Measurements from ENCODE around the gene ERAL1.

DNA sequence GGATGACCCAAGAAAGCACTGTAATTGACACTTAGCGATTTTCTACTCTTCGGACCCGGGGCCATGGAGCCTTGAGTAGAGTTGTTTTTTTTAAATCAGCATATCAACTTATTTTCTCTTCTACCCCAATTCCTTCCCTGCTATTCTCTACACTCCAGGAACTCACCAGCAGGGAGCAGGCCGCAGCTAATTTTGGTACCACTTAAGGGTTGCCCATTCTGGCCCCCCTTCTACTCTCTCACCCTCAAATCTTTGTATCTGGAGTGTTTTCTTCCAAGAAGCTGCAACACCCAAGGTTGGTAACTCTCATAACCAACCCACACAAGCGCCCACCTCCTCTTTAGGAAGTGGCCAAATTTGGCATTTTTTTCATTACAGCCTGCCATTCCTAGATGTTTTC is 5.5 kb upstream of the ERAL1 start:
- TF ChIP-seq, protein P1, sequence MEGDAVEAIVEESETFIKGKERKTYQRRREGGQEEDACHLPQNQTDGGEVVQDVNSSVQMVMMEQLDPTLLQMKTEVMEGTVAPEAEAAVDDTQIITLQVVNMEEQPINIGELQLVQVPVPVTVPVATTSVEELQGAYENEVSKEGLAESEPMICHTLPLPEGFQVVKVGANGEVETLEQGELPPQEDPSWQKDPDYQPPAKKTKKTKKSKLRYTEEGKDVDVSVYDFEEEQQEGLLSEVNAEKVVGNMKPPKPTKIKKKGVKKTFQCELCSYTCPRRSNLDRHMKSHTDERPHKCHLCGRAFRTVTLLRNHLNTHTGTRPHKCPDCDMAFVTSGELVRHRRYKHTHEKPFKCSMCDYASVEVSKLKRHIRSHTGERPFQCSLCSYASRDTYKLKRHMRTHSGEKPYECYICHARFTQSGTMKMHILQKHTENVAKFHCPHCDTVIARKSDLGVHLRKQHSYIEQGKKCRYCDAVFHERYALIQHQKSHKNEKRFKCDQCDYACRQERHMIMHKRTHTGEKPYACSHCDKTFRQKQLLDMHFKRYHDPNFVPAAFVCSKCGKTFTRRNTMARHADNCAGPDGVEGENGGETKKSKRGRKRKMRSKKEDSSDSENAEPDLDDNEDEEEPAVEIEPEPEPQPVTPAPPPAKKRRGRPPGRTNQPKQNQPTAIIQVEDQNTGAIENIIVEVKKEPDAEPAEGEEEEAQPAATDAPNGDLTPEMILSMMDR (IDR thresholded peaks at IDR 0.05): no peak
- no peak for TF ChIP-seq POLR2A (IDR thresholded peaks at IDR 0.05)
